CD4-positive, alpha-beta T cell (primary cell): ENCODE results near the gene APOL2. TPM values are rescaled to one million over a fixed set of nuclear protein-coding genes. Genes with fewer than 3 reads are reported as not detected.

ENCODE experiments used
- ATAC-seq: fragments of 200-7000 bp; cut with Tn5 transposase; one replicate; pipeline ENCODE4 v1.10.0; 2022; ENCODE audit warnings: mild to moderate bottlenecking; ENCODE audit not compliant: poor library complexity
- CTCF ChIA-PET: fragments of 350-600 bp; sonication (Branson Sonifier 250); formaldehyde crosslinking; loops from one replicate; lab custom pipeline; 2021; ENCODE audit warnings: antibody characterized with exemption, inconsistent platforms; lab: Charles Lee
- POLR2A ChIA-PET: fragments of 350-600 bp; sonication (Branson Sonifier 250); formaldehyde crosslinking; loops from one replicate; lab custom pipeline; 2021; ENCODE audit warnings: antibody characterized with exemption, inconsistent platforms; lab: Charles Lee
- DNase-seq, 14 experiments: peaks; one replicate each; pipeline ENCODE4 v3.0.0-alpha.2; 2013 to 2020; ENCODE audit warnings: mixed read lengths in 2 of 14
- H3K27ac ChIP-seq, 2 donors: one replicate each; pipeline versions ENCODE4 v1.5.1 to v1.7.0; 2013; ENCODE audit warnings: low read length in 2 of 2, low read depth in 1 of 2, mild to moderate bottlenecking in 1 of 2
- H3K27me3 ChIP-seq, 2 experiments: 1 replicate in 1 of 2; 2 replicates in 1 of 2; pipeline versions ENCODE4 v1.6.1 to v1.7.0; 2013; ENCODE audit warnings: low read length in 2 of 2, control low read depth in 1 of 2, mild to moderate bottlenecking in 1 of 2, moderate library complexity in 1 of 2; ENCODE audit not compliant: insufficient read depth in 2 of 2, control insufficient read depth in 1 of 2
- H3K36me3 ChIP-seq: one replicate; pipeline ENCODE4 v1.6.1; 2013; ENCODE audit warnings: low read length, control low read depth; ENCODE audit not compliant: insufficient read depth
- H3K4me1 ChIP-seq: one replicate; pipeline ENCODE4 v1.6.1; 2013; ENCODE audit warnings: low read length, control low read depth; ENCODE audit not compliant: insufficient read depth
- H3K4me3 ChIP-seq: one replicate; pipeline ENCODE4 v1.5.1; 2013; ENCODE audit warnings: mild to moderate bottlenecking, low read length, moderate library complexity
- H3K9me3 ChIP-seq, 2 experiments: 1 replicate in 1 of 2; 2 replicates in 1 of 2; pipeline versions ENCODE4 v1.6.1 to v1.7.0; 2013; ENCODE audit warnings: low read length in 2 of 2, mild to moderate bottlenecking in 2 of 2, control low read depth in 1 of 2, moderate library complexity in 1 of 2; ENCODE audit not compliant: control insufficient read depth in 1 of 2, insufficient read depth in 1 of 2
- H3K27ac Mint-ChIP-seq: one replicate; pipeline ENCODE4 v1.8.0; 2020; ENCODE audit warnings: mixed read lengths
- H3K27me3 Mint-ChIP-seq: one replicate; pipeline ENCODE4 v1.8.0; 2021; ENCODE audit warnings: mixed read lengths
- H3K36me3 Mint-ChIP-seq: one replicate; pipeline ENCODE4 v1.8.0; 2021; ENCODE audit warnings: low read depth, mixed read lengths
- H3K4me1 Mint-ChIP-seq: one replicate; pipeline ENCODE4 v1.8.0; 2021; ENCODE audit warnings: low read depth, mixed read lengths
- H3K4me3 Mint-ChIP-seq: one replicate; pipeline ENCODE4 v1.8.0; 2020; ENCODE audit warnings: mild to moderate bottlenecking, mixed read lengths
- H3K9me3 Mint-ChIP-seq: one replicate; pipeline ENCODE4 v1.8.0; 2020; ENCODE audit warnings: mixed read lengths
- CTCF ChIP-seq: fragments of 200-600 bp; IDR thresholded peaks from one replicate; pipeline ENCODE4 v1.8.0; 2022; ENCODE audit warnings: antibody characterized with exemption, mild to moderate bottlenecking
- intact Hi-C, 2 experiments: fragments of 100-400 bp; cut with DNase I in 1 of 2; cut with micrococcal nuclease in 1 of 2; formaldehyde crosslinking; loops; one replicate each; pipeline versions ENCODE4 v1.15.1 to v1.9.0; 2023 to 2025; cut with DNase I, micrococcal nuclease
- total RNA-seq, 174 experiments: library from RNA in 2 of 174; stranded (reverse) in 2 of 174; gene quantifications; one replicate each; pipeline ENCODE4 v1.2.3 and lab custom pipeline; 2021 to 2026

Gene APOL2
- total RNA-seq, 2 experiments from 2014 or later, result 17.8 to 21.8 TPM

- Mint-ChIP-seq H3K4me3 (no peak overlapping the region), H3K9me3 (no peaks in the 10 kb centered on the region), H3K36me3 (peaks cover 44% of the 10 kb centered on the region), H3K27ac (no peak overlapping the region), H3K4me1 (peaks cover 7% of the 10 kb centered on the region), H3K27me3 (no peaks in the 10 kb centered on the region)
- Histone ChIP-seq H3K4me1 (peaks cover 3% of the 10 kb centered on the region), H3K27me3 (no peaks in the 10 kb centered on the region), H3K27ac (no peak overlapping the region), H3K9me3 (no peaks in the 10 kb centered on the region), H3K4me3 (no peak overlapping the region), H3K36me3 (peaks cover 35% of the 10 kb centered on the region)
- CTCF ChIA-PET, result no interaction called here
- TF ChIP-seq CTCF, result no peak
- intact Hi-C loops, result no loop called here
- no peak for ATAC-seq
- POLR2A ChIA-PET, result no interaction called here
- no peak for DNase-seq
Observed at GRCh38 chr22:36226189-36226588, 13.1 kb downstream of the APOL2 start.

GRCh38 chr22:36225333-36225922, 13.9 kb downstream of the APOL2 start:
- intact Hi-C loops, result no loop called here
- DNase-seq (no peak), ATAC-seq (no peak)
- ChIA-PET POLR2A (no interaction called here), CTCF (no interaction called here)
- H3K4me1 Mint-ChIP-seq, result peaks cover 7% of the 10 kb centered on the region
- H3K27me3 ChIP-seq, result no peaks in the 10 kb centered on the region
- peaks cover 27% of the 10 kb centered on the region for H3K36me3 ChIP-seq
- no peak overlapping the region for H3K27ac ChIP-seq
- no peaks in the 10 kb centered on the region for H3K27me3 Mint-ChIP-seq
- no peak overlapping the region for H3K4me3 Mint-ChIP-seq
- H3K36me3 Mint-ChIP-seq, result peaks cover 37% of the 10 kb centered on the region
- no peaks in the 10 kb centered on the region for H3K9me3 Mint-ChIP-seq
- H3K9me3 ChIP-seq, result no peaks in the 10 kb centered on the region
- peaks cover 3% of the 10 kb centered on the region for H3K4me1 ChIP-seq
- H3K27ac Mint-ChIP-seq, result no peak overlapping the region
- no peak for TF ChIP-seq CTCF
- H3K4me3 ChIP-seq, result no peak overlapping the region

- ChIA-PET CTCF (interaction anchor here (0.8 kb wide), 1 partner anchor 26 kb away, joined by 3 read pairs; no protein-coding TSS in a partner anchor), POLR2A (no interaction called here)
- Mint-ChIP-seq H3K4me3 (no peak overlapping the region), H3K9me3 (no peaks in the 10 kb centered on the region), H3K27ac (no peak overlapping the region), H3K4me1 (peaks cover 7% of the 10 kb centered on the region), H3K27me3 (no peaks in the 10 kb centered on the region), H3K36me3 (peaks cover 25% of the 10 kb centered on the region)
- no peak for TF ChIP-seq CTCF
- Histone ChIP-seq H3K27me3 (no peaks in the 10 kb centered on the region), H3K4me3 (no peak overlapping the region), H3K36me3 (peaks cover 18% of the 10 kb centered on the region), H3K4me1 (peaks cover 3% of the 10 kb centered on the region), H3K27ac (no peak overlapping the region), H3K9me3 (no peaks in the 10 kb centered on the region)
- intact Hi-C loops, result loop anchor here in 1 of 2 experiments (5.0 kb wide), 2 partner anchors 77 to 872 kb away; no protein-coding TSS in a partner anchor
- no peak for DNase-seq
- ATAC-seq, result no peak
Observed at GRCh38 chr22:36224245-36224644, 15.1 kb downstream of the APOL2 start.
